ENCODE measurements around the gene IRF5. TPM values are rescaled to one million over a fixed set of nuclear protein-coding genes. Genes with fewer than 3 reads are reported as not detected.

Gene IRF5
- polyA plus RNA-seq, 3 donors, result 130 to 170 (median 155) TPM

DNA sequence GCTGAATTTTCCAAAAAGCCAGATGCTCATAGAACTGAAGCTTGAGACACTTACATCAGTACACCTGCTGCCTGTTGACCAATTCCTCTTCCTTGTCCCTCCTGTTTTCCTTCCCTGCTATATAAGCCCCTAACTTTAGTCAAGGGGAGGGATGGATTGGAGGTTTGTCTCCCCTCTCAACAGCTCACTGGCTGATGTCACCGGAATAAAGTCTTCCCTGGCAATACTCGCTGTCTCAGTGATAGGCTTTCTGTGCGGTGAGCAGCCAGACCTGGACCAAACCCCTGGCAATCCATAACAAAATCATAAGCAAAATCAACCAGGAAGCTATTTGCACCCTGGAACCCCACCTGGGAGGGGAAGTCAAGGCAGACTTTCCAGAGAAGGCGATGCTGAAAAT is 929 bp upstream of the IRF5 start:
- peaks cover 79 to 85% of the 10 kb centered on the region in 2 donors for H3K4me1 ChIP-seq (ENCODE audit: control insufficient read depth in 1 of 2, insufficient read depth in 2 of 2, low read length in 2 of 2)
- peak overlapping the region in 1 of 3 experiments; percentile 97 for H3K4me3 ChIP-seq (replicated peaks in 1 of 3; ENCODE audit: low read depth in 2 of 3, low read length in 3 of 3)
- H3K27me3 Mint-ChIP-seq (ENCODE audit: low read depth in 3 of 3), result peaks cover 0 to 1% (median 0%) of the 10 kb centered on the region in 3 donors
- TF ChIP-seq, protein P1, sequence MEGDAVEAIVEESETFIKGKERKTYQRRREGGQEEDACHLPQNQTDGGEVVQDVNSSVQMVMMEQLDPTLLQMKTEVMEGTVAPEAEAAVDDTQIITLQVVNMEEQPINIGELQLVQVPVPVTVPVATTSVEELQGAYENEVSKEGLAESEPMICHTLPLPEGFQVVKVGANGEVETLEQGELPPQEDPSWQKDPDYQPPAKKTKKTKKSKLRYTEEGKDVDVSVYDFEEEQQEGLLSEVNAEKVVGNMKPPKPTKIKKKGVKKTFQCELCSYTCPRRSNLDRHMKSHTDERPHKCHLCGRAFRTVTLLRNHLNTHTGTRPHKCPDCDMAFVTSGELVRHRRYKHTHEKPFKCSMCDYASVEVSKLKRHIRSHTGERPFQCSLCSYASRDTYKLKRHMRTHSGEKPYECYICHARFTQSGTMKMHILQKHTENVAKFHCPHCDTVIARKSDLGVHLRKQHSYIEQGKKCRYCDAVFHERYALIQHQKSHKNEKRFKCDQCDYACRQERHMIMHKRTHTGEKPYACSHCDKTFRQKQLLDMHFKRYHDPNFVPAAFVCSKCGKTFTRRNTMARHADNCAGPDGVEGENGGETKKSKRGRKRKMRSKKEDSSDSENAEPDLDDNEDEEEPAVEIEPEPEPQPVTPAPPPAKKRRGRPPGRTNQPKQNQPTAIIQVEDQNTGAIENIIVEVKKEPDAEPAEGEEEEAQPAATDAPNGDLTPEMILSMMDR (IDR thresholded peaks at IDR 0.05), result no peak
- peak overlapping the region; percentile 82 to 99 for H3K4me3 Mint-ChIP-seq
- H3K4me1 Mint-ChIP-seq, result peaks cover 80% of the 10 kb centered on the region
- peak overlapping the region; percentile 95 for H3K9ac ChIP-seq (ENCODE audit: insufficient read depth, low read length, poor library complexity, severe bottlenecking)
- intact Hi-C loops (cut with micrococcal nuclease), result no loop called here
- no peaks in the 10 kb centered on the region for H3K27me3 ChIP-seq (ENCODE audit: control insufficient read depth in 2 of 2, insufficient read depth in 2 of 2, low read length in 2 of 2)
- H3K27ac ChIP-seq (ENCODE audit: low read depth in 1 of 2, low read length in 2 of 2), result peak overlapping the region in 1 of 2 donors; percentile 97
- no peaks in the 10 kb centered on the region for H3K9me3 Mint-ChIP-seq
- no peak overlapping the region for H2AFZ ChIP-seq (ENCODE audit: insufficient read depth, low read depth, low read length, poor library complexity, severe bottlenecking)
- 100% methylated on average over 1 of the region's 4 CpGs for WGBS (ENCODE audit: insufficient coverage)
- peak overlapping the region; percentile 77 to 94 (median 87) for H3K27ac Mint-ChIP-seq
- H3K79me2 ChIP-seq (ENCODE audit: insufficient read depth, low read length), result peaks cover 71% of the 10 kb centered on the region
- H4K20me1 ChIP-seq (ENCODE audit: insufficient read depth, low read length), result peaks cover 17% of the 10 kb centered on the region
- H3K36me3 Mint-ChIP-seq, result peaks cover 3 to 5% of the 10 kb centered on the region in 2 donors
- no peaks in the 10 kb centered on the region for H3K9me3 ChIP-seq (replicated peaks in 1 of 2; ENCODE audit: control insufficient read depth in 1 of 2, insufficient read depth in 1 of 2, low read length in 2 of 2)
- peaks cover under 1 to 1% of the 10 kb centered on the region in 2 donors for H3K36me3 ChIP-seq (replicated peaks in 1 of 2; ENCODE audit: control insufficient read depth in 1 of 2, insufficient read depth in 2 of 2, low read length in 2 of 2)
- H3K4me2 ChIP-seq (replicated peaks; ENCODE audit: extremely low read depth, low read length, poor library complexity, severe bottlenecking), result peak overlapping the region; percentile 86
- no peak for DNase-seq

DNA sequence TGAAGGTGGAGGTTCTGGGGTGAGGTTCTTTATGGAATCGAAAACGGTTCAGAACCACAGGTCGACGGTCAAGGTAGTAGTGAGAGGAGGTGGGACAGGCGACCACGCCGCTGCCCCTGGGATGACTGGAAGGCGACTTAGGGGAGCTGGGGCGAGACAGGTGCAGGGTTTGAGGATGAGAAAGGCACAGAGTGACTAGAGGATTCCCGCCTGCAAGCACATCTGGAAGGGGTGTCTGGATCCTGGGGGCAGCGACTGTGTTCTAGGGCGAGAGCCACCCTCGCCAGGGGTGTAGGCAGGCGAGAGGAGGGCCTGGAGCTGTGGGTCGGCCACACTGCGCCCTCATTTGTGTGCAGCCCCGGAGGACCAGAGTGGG is 468 bp upstream of the IRF5 start:
- peak overlapping the region; percentile 95 for H3K9ac ChIP-seq (ENCODE audit: insufficient read depth, low read length, poor library complexity, severe bottlenecking)
- WGBS (ENCODE audit: insufficient coverage), result 54% methylated on average over 17 of the region's 17 CpGs
- peaks cover 22% of the 10 kb centered on the region for H4K20me1 ChIP-seq (ENCODE audit: insufficient read depth, low read length)
- DNase-seq, result no peak
- H3K79me2 ChIP-seq (ENCODE audit: insufficient read depth, low read length), result peaks cover 76% of the 10 kb centered on the region
- intact Hi-C loops (cut with micrococcal nuclease), result no loop called here
- H2AFZ ChIP-seq (ENCODE audit: insufficient read depth, low read depth, low read length, poor library complexity, severe bottlenecking), result peak overlapping the region; percentile 77
- peak overlapping the region; percentile 82 to 99 for H3K4me3 Mint-ChIP-seq
- H3K4me3 ChIP-seq (replicated peaks in 1 of 3; ENCODE audit: low read depth in 2 of 3, low read length in 3 of 3), result peak overlapping the region; percentile 44 to 97 (median 87)
- no peaks in the 10 kb centered on the region for H3K27me3 ChIP-seq (ENCODE audit: control insufficient read depth in 2 of 2, insufficient read depth in 2 of 2, low read length in 2 of 2)
- H3K27ac ChIP-seq (ENCODE audit: low read depth in 1 of 2, low read length in 2 of 2), result peak overlapping the region; percentile 76 to 97
- peak overlapping the region; percentile 77 to 94 (median 87) for H3K27ac Mint-ChIP-seq
- TF ChIP-seq, protein P1 (IDR thresholded peaks at IDR 0.05), result no peak
- peaks cover 0 to 1% (median 0%) of the 10 kb centered on the region in 3 donors for H3K27me3 Mint-ChIP-seq (ENCODE audit: low read depth in 3 of 3)
- peaks cover 81% of the 10 kb centered on the region for H3K4me1 Mint-ChIP-seq
- peaks cover 6 to 9% of the 10 kb centered on the region in 2 donors for H3K36me3 Mint-ChIP-seq
- no peaks in the 10 kb centered on the region for H3K9me3 Mint-ChIP-seq
- no peaks in the 10 kb centered on the region for H3K9me3 ChIP-seq (replicated peaks in 1 of 2; ENCODE audit: control insufficient read depth in 1 of 2, insufficient read depth in 1 of 2, low read length in 2 of 2)
- H3K4me1 ChIP-seq (ENCODE audit: control insufficient read depth in 1 of 2, insufficient read depth in 2 of 2, low read length in 2 of 2), result peaks cover 80 to 85% of the 10 kb centered on the region in 2 donors
- H3K36me3 ChIP-seq (replicated peaks in 1 of 2; ENCODE audit: control insufficient read depth in 1 of 2, insufficient read depth in 2 of 2, low read length in 2 of 2), result peaks cover 5 to 6% of the 10 kb centered on the region in 2 donors
- H3K4me2 ChIP-seq (replicated peaks; ENCODE audit: extremely low read depth, low read length, poor library complexity, severe bottlenecking), result peak overlapping the region; percentile 86
